ENCODE measurements around the gene MMP15. TPM values are rescaled to one million over a fixed set of nuclear protein-coding genes. Genes with fewer than 3 reads are reported as not detected.
"Not testable (repeated sequence)": the region's sequence is repeated elsewhere in the genome, so short reads cannot be mapped to it uniquely, and the experiment has no call there.

The MMP15 gene
- total RNA-seq, 1 experiment from 2014 or later, result 4.5 TPM

GRCh38 chr16:58070585-58070984 lies 45.0 kb downstream of the MMP15 start:
- no peak overlapping the region for H3K27ac ChIP-seq (ENCODE audit: low read depth, low read length, poor library complexity, severe bottlenecking)
- no peaks in the 10 kb centered on the region for H3K9me3 ChIP-seq (ENCODE audit: low read depth, low read length, poor library complexity, severe bottlenecking)
- POLR2A ChIA-PET (ENCODE audit: low non-redundant PET), result no interaction called here
- no peak for DNase-seq (ENCODE audit: low spot score)
- BruUV-seq (replicated peaks), result no TSS peak
- no peaks in the 10 kb centered on the region for H3K4me1 ChIP-seq (ENCODE audit: insufficient read depth, low read length, poor library complexity, severe bottlenecking)
- no peak for TF ChIP-seq EZH2 (IDR thresholded peaks at IDR 0.05; ENCODE audit: borderline replicate concordance, low read depth, low read length, poor library complexity, severe bottlenecking)
- no peak overlapping the region for H3K4me3 ChIP-seq (ENCODE audit: low read depth, low read length, poor library complexity, severe bottlenecking)
- H3K36me3 ChIP-seq (ENCODE audit: insufficient read depth, low read length, poor library complexity, severe bottlenecking), result no peaks in the 10 kb centered on the region
- intact Hi-C loops (cut with micrococcal nuclease; ENCODE audit: unreplicated experiment), result no loop called here
- CTCF ChIA-PET, result no interaction called here
- H3K27me3 ChIP-seq (replicated peaks; ENCODE audit: insufficient read depth, low read depth, low read length, poor library complexity), result no peaks in the 10 kb centered on the region

GRCh38 chr16:58072134-58072533 lies 46.6 kb downstream of the MMP15 start:
- BruUV-seq (replicated peaks); H3K36me3 ChIP-seq (ENCODE audit: insufficient read depth, low read length, poor library complexity, severe bottlenecking); POLR2A ChIA-PET (ENCODE audit: low non-redundant PET); intact Hi-C loops (cut with micrococcal nuclease; ENCODE audit: unreplicated experiment); CTCF ChIA-PET; H3K27me3 ChIP-seq (replicated peaks; ENCODE audit: insufficient read depth, low read depth, low read length, poor library complexity); H3K4me3 ChIP-seq (ENCODE audit: low read depth, low read length, poor library complexity, severe bottlenecking); H3K4me1 ChIP-seq (ENCODE audit: insufficient read depth, low read length, poor library complexity, severe bottlenecking); H3K27ac ChIP-seq (ENCODE audit: low read depth, low read length, poor library complexity, severe bottlenecking); DNase-seq (ENCODE audit: low spot score); H3K9me3 ChIP-seq (ENCODE audit: low read depth, low read length, poor library complexity, severe bottlenecking): not testable (repeated sequence)

- intact Hi-C loops (cut with micrococcal nuclease; ENCODE audit: unreplicated experiment); H3K4me3 ChIP-seq (ENCODE audit: low read depth, low read length, poor library complexity, severe bottlenecking); H3K9me3 ChIP-seq (ENCODE audit: low read depth, low read length, poor library complexity, severe bottlenecking); DNase-seq (ENCODE audit: low spot score); H3K27ac ChIP-seq (ENCODE audit: low read depth, low read length, poor library complexity, severe bottlenecking); CTCF ChIA-PET; BruUV-seq (replicated peaks); POLR2A ChIA-PET (ENCODE audit: low non-redundant PET); H3K36me3 ChIP-seq (ENCODE audit: insufficient read depth, low read length, poor library complexity, severe bottlenecking); H3K27me3 ChIP-seq (replicated peaks; ENCODE audit: insufficient read depth, low read depth, low read length, poor library complexity); H3K4me1 ChIP-seq (ENCODE audit: insufficient read depth, low read length, poor library complexity, severe bottlenecking): not testable (repeated sequence)
These were observed 47.5 kb downstream of the MMP15 start for GRCh38 chr16:58073086-58073485.

GRCh38 chr16:58074657-58075056 lies 49.1 kb downstream of the MMP15 start:
- no peaks in the 10 kb centered on the region for H3K27me3 ChIP-seq (replicated peaks; ENCODE audit: insufficient read depth, low read depth, low read length, poor library complexity)
- no peaks in the 10 kb centered on the region for H3K9me3 ChIP-seq (ENCODE audit: low read depth, low read length, poor library complexity, severe bottlenecking)
- H3K4me1 ChIP-seq (ENCODE audit: insufficient read depth, low read length, poor library complexity, severe bottlenecking), result no peaks in the 10 kb centered on the region
- TF ChIP-seq EZH2 (IDR thresholded peaks at IDR 0.05; ENCODE audit: borderline replicate concordance, low read depth, low read length, poor library complexity, severe bottlenecking) (no peak), CTCF (conservative IDR thresholded peaks at IDR 0.05; ENCODE audit: low read depth, low read length) (no peak)
- intact Hi-C loops (cut with micrococcal nuclease; ENCODE audit: unreplicated experiment), result no loop called here
- H3K27ac ChIP-seq (ENCODE audit: low read depth, low read length, poor library complexity, severe bottlenecking), result no peak overlapping the region
- ChIA-PET POLR2A (ENCODE audit: low non-redundant PET) (no interaction called here), CTCF (no interaction called here)
- no peak overlapping the region for H3K4me3 ChIP-seq (ENCODE audit: low read depth, low read length, poor library complexity, severe bottlenecking)
- no peaks in the 10 kb centered on the region for H3K36me3 ChIP-seq (ENCODE audit: insufficient read depth, low read length, poor library complexity, severe bottlenecking)
- BruUV-seq (replicated peaks), result no TSS peak
- DNase-seq (ENCODE audit: low spot score), result no peak

GRCh38 chr16:58076514-58076913 lies 51.0 kb downstream of the MMP15 start:
- Histone ChIP-seq H3K4me1 (ENCODE audit: insufficient read depth, low read length, poor library complexity, severe bottlenecking) (no peaks in the 10 kb centered on the region), H3K27me3 (replicated peaks; ENCODE audit: insufficient read depth, low read depth, low read length, poor library complexity) (no peaks in the 10 kb centered on the region), H3K9me3 (ENCODE audit: low read depth, low read length, poor library complexity, severe bottlenecking) (no peaks in the 10 kb centered on the region), H3K4me3 (ENCODE audit: low read depth, low read length, poor library complexity, severe bottlenecking) (no peak overlapping the region), H3K27ac (ENCODE audit: low read depth, low read length, poor library complexity, severe bottlenecking) (no peak overlapping the region), H3K36me3 (ENCODE audit: insufficient read depth, low read length, poor library complexity, severe bottlenecking) (no peaks in the 10 kb centered on the region)
- CTCF ChIA-PET, result no interaction called here
- POLR2A ChIA-PET (ENCODE audit: low non-redundant PET), result no interaction called here
- BruUV-seq (replicated peaks), result no TSS peak
- DNase-seq (ENCODE audit: low spot score), result no peak
- TF ChIP-seq EZH2 (IDR thresholded peaks at IDR 0.05; ENCODE audit: borderline replicate concordance, low read depth, low read length, poor library complexity, severe bottlenecking) (no peak), CTCF (conservative IDR thresholded peaks at IDR 0.05; ENCODE audit: low read depth, low read length) (no peak)
- intact Hi-C loops (cut with micrococcal nuclease; ENCODE audit: unreplicated experiment), result no loop called here
